Smooth muscle cell (in vitro differentiated cells): Measurements from ENCODE around the gene TCF12. TPM values are rescaled to one million over a fixed set of nuclear protein-coding genes. Genes with fewer than 3 reads are reported as not detected.

Experiments used
- DNase-seq: peaks from one replicate; lab custom pipeline; 2025; ENCODE audit not compliant: unreplicated experiment; lab: John Stamatoyannopoulos, UW
- H2AFZ ChIP-seq: fragments of 200-600 bp; sonication (generic); 2 replicates; pipeline ENCODE4 v1.6.0; 2016; ENCODE audit warnings: antibody characterized with exemption, low read depth, mild to moderate bottlenecking
- H3F3A ChIP-seq: fragments of 200-600 bp; sonication (generic); 2 replicates; pipeline ENCODE4 v1.6.0; 2017; ENCODE audit warnings: antibody characterized with exemption, low read depth
- H3K27ac ChIP-seq: fragments of 200-600 bp; sonication (generic); 2 replicates; pipeline ENCODE4 v1.5.1; 2016; ENCODE audit warnings: low read depth, mild to moderate bottlenecking
- H3K27me3 ChIP-seq: fragments of 200-600 bp; sonication (generic); 2 replicates; pipeline ENCODE4 v1.6.1; 2016; ENCODE audit warnings: low read depth, mild to moderate bottlenecking
- H3K36me3 ChIP-seq: fragments of 200-600 bp; sonication (generic); 2 replicates; pipeline ENCODE4 v1.5.1; 2016; ENCODE audit warnings: low read depth
- H3K4me1 ChIP-seq: fragments of 200-600 bp; sonication (generic); 2 replicates; pipeline ENCODE4 v1.5.1; 2016; ENCODE audit warnings: low read depth
- H3K4me2 ChIP-seq: fragments of 200-600 bp; sonication (generic); 2 replicates; pipeline ENCODE4 v1.6.0; 2016; ENCODE audit warnings: mild to moderate bottlenecking
- H3K4me3 ChIP-seq: fragments of 200-600 bp; sonication (generic); 2 replicates; pipeline ENCODE4 v1.5.1; 2016; ENCODE audit warnings: mild to moderate bottlenecking
- H3K79me2 ChIP-seq: fragments of 200-600 bp; sonication (generic); 2 replicates; pipeline ENCODE4 v1.6.0; 2016; ENCODE audit warnings: low read depth, mild to moderate bottlenecking
- H3K9ac ChIP-seq: fragments of 200-600 bp; sonication (generic); 2 replicates; pipeline ENCODE4 v1.6.0; 2016; ENCODE audit warnings: low read depth
- H3K9me3 ChIP-seq: fragments of 200-600 bp; sonication (generic); replicated peaks from 2 replicates; pipeline ENCODE4 v1.5.1; 2016; ENCODE audit warnings: low read depth
- H4K20me1 ChIP-seq: fragments of 200-600 bp; sonication (generic); 2 replicates; pipeline ENCODE4 v1.6.0; 2016; ENCODE audit warnings: low read depth
- WGBS: methylation state at CpG from one replicate; pipeline ENCODE4 v1.1.7; 2016; ENCODE audit warnings: low lambda C conversion rate; 5-methylcytosine and 5-hydroxymethylcytosine counted together
- polyA plus RNA-seq: library from polyadenylated mRNA; unstranded; fragments of >200 nt; fragmentation: Nextera tagmentation; extraction: Ambion mirVana; gene quantifications from 2 replicates; pipeline ENCODE4 v1.2.1, GENCODE V29; 2016
- total RNA-seq: library from RNA; depleted of rRNA; stranded (reverse); fragments of >200 nt; gene quantifications from 2 replicates; pipeline ENCODE4 v1.2.3, GENCODE V29; 2014
- TF ChIP-seq, protein P1 (sequence below): fragments of 200-600 bp; sonication (generic); IDR thresholded peaks from 2 replicates; pipeline ENCODE4 v1.5.1; 2017; ENCODE audit warnings: borderline replicate concordance, mild to moderate bottlenecking, antibody characterized with exemption; ENCODE audit not compliant: insufficient read depth, poor library complexity, severe bottlenecking

Gene TCF12
- total and polyA plus RNA-seq, 2 experiments from 2014 or later, result 54.1 to 302 TPM

GRCh38 chr15:57044072-57044702, 125.7 kb downstream of the TCF12 start:
- Histone ChIP-seq H3K4me2 (no peak overlapping the region), H3F3A (no peaks in the 10 kb centered on the region), H3K4me1 (peaks cover 19% of the 10 kb centered on the region), H3K4me3 (no peak overlapping the region), H3K27me3 (no peaks in the 10 kb centered on the region), H3K27ac (no peak overlapping the region), H2AFZ (no peak overlapping the region), H3K79me2 (peaks cover 90% of the 10 kb centered on the region), H3K9me3 (no peaks in the 10 kb centered on the region), H4K20me1 (peaks cover 94% of the 10 kb centered on the region), H3K9ac (no peak overlapping the region), H3K36me3 (no peaks in the 10 kb centered on the region)
- no peak for DNase-seq
- 47% methylated on average over 5 of the region's 5 CpGs for WGBS
- TF ChIP-seq, protein P1, sequence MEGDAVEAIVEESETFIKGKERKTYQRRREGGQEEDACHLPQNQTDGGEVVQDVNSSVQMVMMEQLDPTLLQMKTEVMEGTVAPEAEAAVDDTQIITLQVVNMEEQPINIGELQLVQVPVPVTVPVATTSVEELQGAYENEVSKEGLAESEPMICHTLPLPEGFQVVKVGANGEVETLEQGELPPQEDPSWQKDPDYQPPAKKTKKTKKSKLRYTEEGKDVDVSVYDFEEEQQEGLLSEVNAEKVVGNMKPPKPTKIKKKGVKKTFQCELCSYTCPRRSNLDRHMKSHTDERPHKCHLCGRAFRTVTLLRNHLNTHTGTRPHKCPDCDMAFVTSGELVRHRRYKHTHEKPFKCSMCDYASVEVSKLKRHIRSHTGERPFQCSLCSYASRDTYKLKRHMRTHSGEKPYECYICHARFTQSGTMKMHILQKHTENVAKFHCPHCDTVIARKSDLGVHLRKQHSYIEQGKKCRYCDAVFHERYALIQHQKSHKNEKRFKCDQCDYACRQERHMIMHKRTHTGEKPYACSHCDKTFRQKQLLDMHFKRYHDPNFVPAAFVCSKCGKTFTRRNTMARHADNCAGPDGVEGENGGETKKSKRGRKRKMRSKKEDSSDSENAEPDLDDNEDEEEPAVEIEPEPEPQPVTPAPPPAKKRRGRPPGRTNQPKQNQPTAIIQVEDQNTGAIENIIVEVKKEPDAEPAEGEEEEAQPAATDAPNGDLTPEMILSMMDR, result no peak

DNA sequence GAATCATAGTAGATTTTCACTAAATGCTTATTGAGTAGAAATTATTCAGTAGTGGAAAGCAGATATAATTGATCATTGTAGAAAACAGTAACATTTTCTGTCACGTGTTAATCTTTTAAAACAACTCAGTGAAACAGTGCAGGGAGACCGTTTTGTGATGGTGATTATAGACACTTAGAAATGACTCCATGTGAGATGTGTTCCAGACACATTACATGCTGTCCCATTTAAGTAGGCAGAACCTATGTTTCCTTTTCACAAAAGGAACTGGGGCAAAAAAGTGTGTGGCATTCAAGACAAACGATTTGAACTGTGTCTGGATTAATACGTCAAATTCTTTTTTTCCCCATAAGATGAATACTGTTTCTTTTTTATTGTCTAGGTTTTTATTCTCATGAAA, 126.5 kb downstream of the TCF12 start:
- H3F3A ChIP-seq, result no peaks in the 10 kb centered on the region
- no peak overlapping the region for H3K9ac ChIP-seq
- DNase-seq, result no peak
- H3K4me1 ChIP-seq, result peaks cover 16% of the 10 kb centered on the region
- H3K79me2 ChIP-seq, result peaks cover 90% of the 10 kb centered on the region
- WGBS, result 79% methylated on average over 4 of the region's 4 CpGs
- H4K20me1 ChIP-seq, result peaks cover 93% of the 10 kb centered on the region
- H3K27me3 ChIP-seq, result no peaks in the 10 kb centered on the region
- H3K4me3 ChIP-seq, result no peak overlapping the region
- TF ChIP-seq, protein P1, result no peak
- no peak overlapping the region for H3K4me2 ChIP-seq
- no peaks in the 10 kb centered on the region for H3K36me3 ChIP-seq
- no peaks in the 10 kb centered on the region for H3K9me3 ChIP-seq
- no peak overlapping the region for H3K27ac ChIP-seq
- no peak overlapping the region for H2AFZ ChIP-seq

DNA sequence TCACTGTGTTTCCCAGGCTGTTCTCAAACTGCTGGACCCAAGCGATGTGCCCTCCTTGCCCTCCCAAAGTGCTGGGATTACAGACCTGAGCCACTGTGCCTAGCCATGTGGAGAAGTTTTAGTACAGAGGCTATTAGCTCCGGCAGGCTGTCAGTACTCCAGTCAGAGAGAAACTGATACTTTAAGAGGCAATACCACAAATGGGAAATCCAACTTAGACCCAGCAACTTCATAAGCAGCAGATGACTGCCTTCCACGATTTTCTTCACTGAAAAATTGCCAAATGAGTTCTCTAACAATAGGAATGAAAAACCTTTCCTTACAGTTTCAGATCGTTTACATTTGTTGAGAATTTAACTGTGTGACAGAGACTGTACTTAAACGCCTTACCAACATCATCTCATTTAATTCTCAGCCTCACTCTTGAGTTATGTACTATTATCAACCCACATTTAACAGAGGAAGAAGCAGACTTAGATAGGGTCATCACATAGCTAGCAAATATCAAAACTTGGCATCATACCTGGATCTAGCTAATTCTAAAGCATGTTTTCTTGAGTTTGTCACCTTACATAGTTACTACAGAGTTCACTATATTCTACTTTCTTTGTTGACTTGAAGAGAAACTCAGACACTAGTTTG, 127.4 kb downstream of the TCF12 start:
- H4K20me1 ChIP-seq, result peaks cover 92% of the 10 kb centered on the region
- TF ChIP-seq, protein P1, result no peak
- DNase-seq, result no peak
- no peaks in the 10 kb centered on the region for H3K9me3 ChIP-seq
- no peak overlapping the region for H3K27ac ChIP-seq
- H3K4me1 ChIP-seq, result peaks cover 8% of the 10 kb centered on the region
- 94% methylated on average over 5 of the region's 5 CpGs for WGBS
- H3K27me3 ChIP-seq, result no peaks in the 10 kb centered on the region
- no peak overlapping the region for H3K4me3 ChIP-seq
- H3K79me2 ChIP-seq, result peaks cover 90% of the 10 kb centered on the region
- no peaks in the 10 kb centered on the region for H3F3A ChIP-seq
- no peak overlapping the region for H2AFZ ChIP-seq
- no peaks in the 10 kb centered on the region for H3K36me3 ChIP-seq
- H3K4me2 ChIP-seq, result no peak overlapping the region
- no peak overlapping the region for H3K9ac ChIP-seq
